NCI-H146 treated with DMSO at 0.1 percent for 48 hours (cell line): Measurements from ENCODE around the gene MTRF1.
"Not testable (repeated sequence)": the region's sequence is repeated elsewhere in the genome, so short reads cannot be mapped to it uniquely, and the experiment has no call there.

Experiments used
- DNase-seq: peaks from one replicate; lab custom pipeline; 2025; ENCODE audit not compliant: unreplicated experiment; lab: John Stamatoyannopoulos, UW

The MTRF1 gene

GRCh38 chr13:41282129-41282571 lies 18.8 kb upstream of the MTRF1 start:
- no peak for DNase-seq

- not testable (repeated sequence) for DNase-seq
These were observed 15.8 kb upstream of the MTRF1 start for GRCh38 chr13:41279156-41279555.

GRCh38 chr13:41276824-41277223 lies 13.4 kb upstream of the MTRF1 start:
- DNase-seq = no peak

GRCh38 chr13:41274881-41275280 lies 11.5 kb upstream of the MTRF1 start:
- no peak for DNase-seq

- DNase-seq = no peak
These were observed 10.6 kb upstream of the MTRF1 start for GRCh38 chr13:41273831-41274441.

GRCh38 chr13:41271456-41272285 lies 8.3 kb upstream of the MTRF1 start:
- DNase-seq = no peak

GRCh38 chr13:41268764-41269163 lies 5.4 kb upstream of the MTRF1 start:
- no peak for DNase-seq

GRCh38 chr13:41267106-41267505 lies 3.7 kb upstream of the MTRF1 start:
- DNase-seq = no peak

- DNase-seq = no peak
These were observed 3.4 kb downstream of the MTRF1 start for GRCh38 chr13:41259875-41260501.

GRCh38 chr13:41257535-41257934 lies 5.8 kb downstream of the MTRF1 start:
- DNase-seq = no peak

- DNase-seq = no peak
These were observed 8.5 kb downstream of the MTRF1 start for GRCh38 chr13:41254902-41255301.

- DNase-seq = no peak
These were observed 12.4 kb downstream of the MTRF1 start for GRCh38 chr13:41250993-41251392.

GRCh38 chr13:41246969-41247680 lies 16.3 kb downstream of the MTRF1 start:
- no peak for DNase-seq

- no peak for DNase-seq
These were observed 18.8 kb downstream of the MTRF1 start for GRCh38 chr13:41244556-41244955.

GRCh38 chr13:41241626-41242025 lies 21.8 kb downstream of the MTRF1 start:
- no peak for DNase-seq

- no peak for DNase-seq
These were observed 27.0 kb downstream of the MTRF1 start for GRCh38 chr13:41236369-41236768.

- DNase-seq = no peak
These were observed 30.5 kb downstream of the MTRF1 start for GRCh38 chr13:41232578-41233480.

GRCh38 chr13:41231786-41232185 lies 31.6 kb downstream of the MTRF1 start:
- DNase-seq = no peak

- DNase-seq = no peak
These were observed 32.2 kb downstream of the MTRF1 start for GRCh38 chr13:41231025-41231677.

- no peak for DNase-seq
These were observed 34.0 kb downstream of the MTRF1 start for GRCh38 chr13:41229356-41229755.
